GM19452 (cell line): ENCODE results near the gene RAMP3.
A peak's percentile ranks its signal among the peaks of the same experiment; 100 is the strongest.
"Not testable (repeated sequence)": the region's sequence is repeated elsewhere in the genome, so short reads cannot be mapped to it uniquely, and the experiment has no call there.

ENCODE experiments used
- ATAC-seq: cut with Tn5 transposase; IDR thresholded peaks from one replicate; pipeline ENCODE4 v1.9.1; 2021; ENCODE audit not compliant: unreplicated experiment

Gene RAMP3

GRCh38 chr7:45190406-45191165, 33.0 kb downstream of the RAMP3 start:
- ATAC-seq, result no peak

- ATAC-seq, result no peak
These were observed 33.8 kb downstream of the RAMP3 start for GRCh38 chr7:45191396-45191795.

- ATAC-seq, result no peak
These were observed 35.0 kb downstream of the RAMP3 start for GRCh38 chr7:45192621-45193041.

GRCh38 chr7:45193828-45194227, 36.2 kb downstream of the RAMP3 start:
- ATAC-seq, result no peak

GRCh38 chr7:45196374-45196773, 38.8 kb downstream of the RAMP3 start:
- peak; percentile 79 for ATAC-seq

- ATAC-seq, result no peak
These were observed 39.9 kb downstream of the RAMP3 start for GRCh38 chr7:45197461-45197860.

GRCh38 chr7:45198986-45199385, 41.4 kb downstream of the RAMP3 start:
- ATAC-seq, result no peak

- ATAC-seq, result no peak
These were observed 41.9 kb downstream of the RAMP3 start for GRCh38 chr7:45199506-45199905.

- no peak for ATAC-seq
These were observed 45.0 kb downstream of the RAMP3 start for GRCh38 chr7:45202625-45203024.

GRCh38 chr7:45203036-45203435, 45.4 kb downstream of the RAMP3 start:
- ATAC-seq, result no peak

- no peak for ATAC-seq
These were observed 45.9 kb downstream of the RAMP3 start for GRCh38 chr7:45203459-45203858.

- peak; percentile 81 for ATAC-seq
These were observed 46.4 kb downstream of the RAMP3 start for GRCh38 chr7:45203936-45204445.

GRCh38 chr7:45206266-45206665, 48.7 kb downstream of the RAMP3 start:
- ATAC-seq, result not testable (repeated sequence)

- ATAC-seq, result not testable (repeated sequence)
These were observed 52.3 kb downstream of the RAMP3 start for GRCh38 chr7:45209909-45210308.

- no peak for ATAC-seq
These were observed 53.5 kb downstream of the RAMP3 start for GRCh38 chr7:45211066-45211465.

GRCh38 chr7:45211958-45212357, 54.4 kb downstream of the RAMP3 start:
- ATAC-seq, result no peak

- no peak for ATAC-seq
These were observed 55.0 kb downstream of the RAMP3 start for GRCh38 chr7:45212606-45213005.

GRCh38 chr7:45215601-45216062, 58.0 kb downstream of the RAMP3 start:
- ATAC-seq, result no peak

- ATAC-seq, result no peak
These were observed 58.6 kb downstream of the RAMP3 start for GRCh38 chr7:45216181-45216580.

GRCh38 chr7:45216622-45217165, 59.1 kb downstream of the RAMP3 start:
- no peak for ATAC-seq

- ATAC-seq, result no peak
These were observed 59.8 kb downstream of the RAMP3 start for GRCh38 chr7:45217358-45217757.

GRCh38 chr7:45219130-45219529, 61.5 kb downstream of the RAMP3 start:
- no peak for ATAC-seq
